Peyer's patch (tissue), 4 donors: ENCODE data around the gene NELFB.

Source experiments
- CTCF ChIP-seq, 6 experiments: fragments of 450-650 bp in 4 of 6; fragments of 200-600 bp in 2 of 6; sonication (generic) in 1 of 6; IDR thresholded peaks; one replicate each; pipeline ENCODE4 v1.5.1; 2017 to 2019; ENCODE audit warnings: antibody characterized with exemption in 6 of 6, mild to moderate bottlenecking in 3 of 6, moderate library complexity in 1 of 6
- POLR2A ChIP-seq, 2 donors: fragments of 450-650 bp; IDR thresholded peaks; one replicate each; pipeline ENCODE4 v1.5.1; 2017; ENCODE audit warnings: antibody characterized with exemption in 2 of 2, mild to moderate bottlenecking in 2 of 2, moderate library complexity in 2 of 2

- TF ChIP-seq CTCF (IDR thresholded peaks at IDR 0.05) (peak in 1 of 6 experiments; percentile 1), POLR2A (IDR thresholded peaks at IDR 0.05) (peak; percentile 12 to 20)
These were observed 13.4 kb upstream of the NELFB start for GRCh38 chr9:137241490-137242268.
